B cell (primary cell): ENCODE data around the gene STK4.

ENCODE experiments used
- CTCF ChIP-seq: fragments of 200-600 bp; IDR thresholded peaks from one replicate; pipeline ENCODE4 v1.8.0; 2022; ENCODE audit warnings: antibody characterized with exemption, mild to moderate bottlenecking
- EZH2 ChIP-seq: IDR thresholded peaks from 2 replicates; pipeline ENCODE4 v1.6.1; 2012; ENCODE audit warnings: borderline replicate concordance, low read depth, mild to moderate bottlenecking, moderate library complexity, low read length; ENCODE audit not compliant: insufficient read depth, poor library complexity, severe bottlenecking

- TF ChIP-seq EZH2 (no peak), CTCF (no peak)
These were observed 83.1 kb downstream of the STK4 start for GRCh38 chr20:45049438-45049837.
